ENCODE results near the gene OGFOD1. TPM values are rescaled to one million over a fixed set of nuclear protein-coding genes. Genes with fewer than 3 reads are reported as not detected.

Gene OGFOD1
- total and polyA plus RNA-seq, 2 donors (not counting 3 experiments of a cell fraction or from before 2014, with no cell fraction given), result 26.6 to 54.8 TPM

DNA sequence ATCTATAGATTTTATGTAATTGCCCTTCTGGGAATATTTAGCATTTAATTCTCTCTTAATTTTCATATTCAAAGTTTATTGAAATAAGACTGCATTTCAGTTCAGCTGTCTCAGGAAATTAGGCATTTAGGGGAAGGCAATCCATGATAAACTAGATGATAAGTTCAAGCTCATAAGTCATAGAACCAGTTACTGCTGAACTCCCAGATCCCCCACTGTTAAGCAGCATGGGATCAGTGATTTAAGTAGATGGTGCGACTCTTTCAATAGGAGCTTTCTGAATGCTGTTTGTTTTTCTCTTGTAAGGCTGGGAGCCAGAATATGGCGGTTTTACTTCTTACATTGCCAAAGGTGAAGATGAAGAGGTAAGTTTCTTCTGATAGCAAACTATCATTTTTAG lies 23.8 kb downstream of the OGFOD1 start:
- CTCF ChIA-PET, result interaction anchor here (0.7 to 1.6 kb wide), 3 partner anchors 9 to 227 kb away, joined by 3 to 5 read pairs (median 4); partner anchors contain the start of genes NUDT21 and OGFOD1
- H3K36me3 ChIP-seq (ENCODE audit: control insufficient read depth in 2 of 2, extremely low read depth in 1 of 2, insufficient read depth in 2 of 2, low read length in 2 of 2), result peaks cover 19 to 39% of the 10 kb centered on the region in 2 experiments
- dilution Hi-C loops (cut with MboI; ENCODE audit: extremely low pct_ligation_motif_present, low sequenced_read_pairs) (no loop called here), intact Hi-C loops (cut with micrococcal nuclease) (loop anchor here (10.0 kb wide), 1 partner anchor 230 kb away; no protein-coding TSS in a partner anchor)
- H2AFZ ChIP-seq (ENCODE audit: low read depth, low read length), result no peak overlapping the region
- no peaks in the 10 kb centered on the region for H3K9me3 ChIP-seq (replicated peaks; ENCODE audit: control insufficient read depth, insufficient read depth, low read length)
- POLR2A ChIA-PET, result interaction anchor here (0.6 kb wide), 1 partner anchor 19 kb away, joined by 6 read pairs; no protein-coding TSS in a partner anchor
- no peak overlapping the region for H3K4me2 ChIP-seq (ENCODE audit: insufficient read depth, low read length)
- no peaks in the 10 kb centered on the region for H4K20me1 ChIP-seq (replicated peaks; ENCODE audit: control insufficient read depth, extremely low read depth, insufficient read depth, low read length)
- H3K4me1 ChIP-seq (ENCODE audit: control insufficient read depth, extremely low read depth, insufficient read depth, low read length), result peaks cover 6% of the 10 kb centered on the region
- TF ChIP-seq MYC (IDR thresholded peaks at IDR 0.05; ENCODE audit: low read depth, low read length), result no peak
- TF ChIP-seq MAX (IDR thresholded peaks at IDR 0.05; ENCODE audit: insufficient read depth, insufficient read length), result no peak
- TF ChIP-seq POLR2AphosphoS5 (IDR thresholded peaks at IDR 0.05; ENCODE audit: insufficient read depth, low read depth, low read length), result no peak
- TF ChIP-seq JUN (IDR thresholded peaks at IDR 0.05; ENCODE audit: borderline replicate concordance, insufficient read depth, insufficient read length, low read depth), result no peak
- TF ChIP-seq EZH2 (IDR thresholded peaks at IDR 0.05; ENCODE audit: borderline replicate concordance, low read depth, low read length, severe bottlenecking), result no peak
- TF ChIP-seq GATA2 (IDR thresholded peaks at IDR 0.05; ENCODE audit: insufficient read depth, insufficient read length, low read depth, low read length), result no peak
- TF ChIP-seq FOS (IDR thresholded peaks at IDR 0.05; ENCODE audit: borderline replicate concordance, insufficient read depth, low read length), result no peak
- TF ChIP-seq, protein P1, sequence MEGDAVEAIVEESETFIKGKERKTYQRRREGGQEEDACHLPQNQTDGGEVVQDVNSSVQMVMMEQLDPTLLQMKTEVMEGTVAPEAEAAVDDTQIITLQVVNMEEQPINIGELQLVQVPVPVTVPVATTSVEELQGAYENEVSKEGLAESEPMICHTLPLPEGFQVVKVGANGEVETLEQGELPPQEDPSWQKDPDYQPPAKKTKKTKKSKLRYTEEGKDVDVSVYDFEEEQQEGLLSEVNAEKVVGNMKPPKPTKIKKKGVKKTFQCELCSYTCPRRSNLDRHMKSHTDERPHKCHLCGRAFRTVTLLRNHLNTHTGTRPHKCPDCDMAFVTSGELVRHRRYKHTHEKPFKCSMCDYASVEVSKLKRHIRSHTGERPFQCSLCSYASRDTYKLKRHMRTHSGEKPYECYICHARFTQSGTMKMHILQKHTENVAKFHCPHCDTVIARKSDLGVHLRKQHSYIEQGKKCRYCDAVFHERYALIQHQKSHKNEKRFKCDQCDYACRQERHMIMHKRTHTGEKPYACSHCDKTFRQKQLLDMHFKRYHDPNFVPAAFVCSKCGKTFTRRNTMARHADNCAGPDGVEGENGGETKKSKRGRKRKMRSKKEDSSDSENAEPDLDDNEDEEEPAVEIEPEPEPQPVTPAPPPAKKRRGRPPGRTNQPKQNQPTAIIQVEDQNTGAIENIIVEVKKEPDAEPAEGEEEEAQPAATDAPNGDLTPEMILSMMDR (IDR thresholded peaks at IDR 0.05; ENCODE audit: extremely low read depth in 1 of 2, insufficient read depth in 1 of 2, low read depth in 1 of 2, low read length in 2 of 2), result no peak
- TF ChIP-seq POLR2A (IDR thresholded peaks at IDR 0.05; ENCODE audit: low read depth, low read length), result no peak
- H3K79me2 ChIP-seq (ENCODE audit: control insufficient read depth, insufficient read depth, low read length), result no peaks in the 10 kb centered on the region
- peaks cover 2% of the 10 kb centered on the region for H3K9me1 ChIP-seq (replicated peaks; ENCODE audit: control insufficient read depth, extremely low read depth, insufficient read depth, low read length)
- FAIRE-seq, result no peak
- BruUV-seq (replicated peaks), result no TSS peak
- H3K9ac ChIP-seq (replicated peaks; ENCODE audit: extremely low read depth, insufficient read depth, low read length), result no peak overlapping the region
- H3K27me3 ChIP-seq (ENCODE audit: control insufficient read depth in 2 of 2, insufficient read depth in 2 of 2, low read length in 2 of 2), result no peaks in the 10 kb centered on the region
- no peak overlapping the region for H3K4me3 ChIP-seq (replicated peaks in 1 of 3; ENCODE audit: insufficient read depth in 1 of 3, low read depth in 1 of 3, low read length in 3 of 3)
- H3K27ac ChIP-seq (ENCODE audit: insufficient read depth, low read depth, low read length), result no peak overlapping the region
- no peak for DNase-seq (ENCODE audit: low read depth, low spot score)

Measured in endothelial cell of umbilical vein (primary cell).